ENCODE results near the gene ST3GAL5.
"Not testable (repeated sequence)": the region's sequence is repeated elsewhere in the genome, so short reads cannot be mapped to it uniquely, and the experiment has no call there.

ST3GAL5 gene

GRCh38 chr2:85888684-85889626 is at the start of gene ST3GAL5:
TSS of gene ST3GAL5 (minus strand) at chr2:85888990. CDS start at chr2:85888905, 85 bp downstream.
- peak; percentile 61 for DNase-seq (ENCODE audit: low read depth)

GRCh38 chr2:85938456-85938855 is 49.7 kb upstream of the ST3GAL5 start:
- no peak for DNase-seq (ENCODE audit: low read depth)

GRCh38 chr2:85937069-85937439 is 48.3 kb upstream of the ST3GAL5 start:
- no peak for DNase-seq (ENCODE audit: low read depth)

- DNase-seq (ENCODE audit: low read depth), result no peak
Observed at GRCh38 chr2:85936421-85937068, 47.8 kb upstream of the ST3GAL5 start.

GRCh38 chr2:85935746-85936208 is 47.0 kb upstream of the ST3GAL5 start:
- DNase-seq (ENCODE audit: low read depth), result no peak

- no peak for DNase-seq (ENCODE audit: low read depth)
Observed at GRCh38 chr2:85935170-85935745, 46.5 kb upstream of the ST3GAL5 start.

GRCh38 chr2:85933753-85934594 is 45.2 kb upstream of the ST3GAL5 start:
- peak; percentile 65 for DNase-seq (ENCODE audit: low read depth)

- not testable (repeated sequence) for DNase-seq (ENCODE audit: low read depth)
Observed at GRCh38 chr2:85931151-85931550, 42.4 kb upstream of the ST3GAL5 start.

- DNase-seq (ENCODE audit: low read depth), result peak; percentile 48
Observed at GRCh38 chr2:85930129-85931124, 41.6 kb upstream of the ST3GAL5 start.

- no peak for DNase-seq (ENCODE audit: low read depth)
Observed at GRCh38 chr2:85929096-85930050, 40.6 kb upstream of the ST3GAL5 start.

- DNase-seq (ENCODE audit: low read depth), result no peak
Observed at GRCh38 chr2:85926931-85927661, 38.3 kb upstream of the ST3GAL5 start.

- DNase-seq (ENCODE audit: low read depth), result no peak
Observed at GRCh38 chr2:85926526-85926925, 37.7 kb upstream of the ST3GAL5 start.

- no peak for DNase-seq (ENCODE audit: low read depth)
Observed at GRCh38 chr2:85925216-85925671, 36.5 kb upstream of the ST3GAL5 start.

- DNase-seq (ENCODE audit: low read depth), result peak; percentile 70
Observed at GRCh38 chr2:85924522-85924921, 35.7 kb upstream of the ST3GAL5 start.

GRCh38 chr2:85922199-85922598 is 33.4 kb upstream of the ST3GAL5 start:
- DNase-seq (ENCODE audit: low read depth), result no peak

GRCh38 chr2:85921659-85922058 is 32.9 kb upstream of the ST3GAL5 start:
- DNase-seq (ENCODE audit: low read depth), result no peak

- DNase-seq (ENCODE audit: low read depth), result no peak
Observed at GRCh38 chr2:85920810-85921545, 32.2 kb upstream of the ST3GAL5 start.
